H9 (cell line): Measurements from ENCODE around the gene SLC16A4. TPM values are rescaled to one million over a fixed set of nuclear protein-coding genes. Genes with fewer than 3 reads are reported as not detected.
A peak's percentile ranks its signal among the peaks of the same experiment; 100 is the strongest.

Source experiments
- DNase-seq: peaks from one replicate; pipeline ENCODE4 v3.0.0-alpha.2; 2017
- H2AFZ ChIP-seq: one replicate; pipeline ENCODE4 v1.6.1; 2013; ENCODE audit warnings: mild to moderate bottlenecking, low read length, control low read depth, moderate library complexity
- H2AK5ac ChIP-seq: 2 replicates; pipeline ENCODE4 v1.6.1; 2013; ENCODE audit warnings: low read length, control low read depth, mixed read lengths; ENCODE audit not compliant: insufficient read length
- H2BK120ac ChIP-seq: one replicate; pipeline ENCODE4 v1.6.1; 2013; ENCODE audit warnings: low read depth, mild to moderate bottlenecking, low read length, control low read depth, inconsistent platforms; ENCODE audit not compliant: poor library complexity, severe bottlenecking
- H2BK12ac ChIP-seq: 2 replicates; pipeline ENCODE4 v1.6.1; 2013; ENCODE audit warnings: low read length, control low read depth, mixed read lengths, low read depth; ENCODE audit not compliant: insufficient read length
- H2BK15ac ChIP-seq: 2 replicates; pipeline ENCODE4 v1.6.1; 2013; ENCODE audit warnings: low read depth, low read length, control low read depth
- H2BK20ac ChIP-seq: one replicate; pipeline ENCODE4 v1.6.1; 2013; ENCODE audit warnings: low read depth, mild to moderate bottlenecking, low read length, control low read depth, inconsistent platforms; ENCODE audit not compliant: poor library complexity, severe bottlenecking
- H2BK5ac ChIP-seq: 2 replicates; pipeline ENCODE4 v1.6.1; 2013; ENCODE audit warnings: low read length, control low read depth, mixed read lengths; ENCODE audit not compliant: insufficient read length
- H3K14ac ChIP-seq: 2 replicates; pipeline ENCODE4 v1.6.1; 2013; ENCODE audit warnings: low read length, control low read depth; ENCODE audit not compliant: insufficient read depth
- H3K18ac ChIP-seq: 2 replicates; pipeline ENCODE4 v1.6.1; 2013; ENCODE audit warnings: low read depth, mild to moderate bottlenecking, mixed read lengths, low read length, control low read depth; ENCODE audit not compliant: insufficient read length
- H3K23ac ChIP-seq: 2 replicates; pipeline ENCODE4 v1.6.1; 2013; ENCODE audit warnings: low read length, control low read depth, mixed read lengths, low read depth; ENCODE audit not compliant: insufficient read length
- H3K23me2 ChIP-seq: 2 replicates; pipeline ENCODE4 v1.6.1; 2013; ENCODE audit warnings: low read depth, mild to moderate bottlenecking, mixed read lengths, low read length, control low read depth; ENCODE audit not compliant: insufficient read length, poor library complexity, severe bottlenecking
- H3K27ac ChIP-seq: 2 replicates; pipeline ENCODE4 v1.5.1; 2013; ENCODE audit warnings: low read length, control low read depth, mixed read lengths, low read depth; ENCODE audit not compliant: insufficient read length
- H3K27me3 ChIP-seq: 2 replicates; pipeline ENCODE4 v1.6.1; 2013; ENCODE audit warnings: low read length, control low read depth, inconsistent platforms; ENCODE audit not compliant: insufficient read depth
- H3K4ac ChIP-seq: 2 replicates; pipeline ENCODE4 v1.6.1; 2013; ENCODE audit warnings: low read depth, mild to moderate bottlenecking, control low read depth, inconsistent platforms, low read length, moderate library complexity
- H3K4me1 ChIP-seq: 2 replicates; pipeline ENCODE4 v1.6.1; 2013; ENCODE audit warnings: low read length, control low read depth, inconsistent platforms; ENCODE audit not compliant: insufficient read depth
- H3K4me2 ChIP-seq: 2 replicates; pipeline ENCODE4 v1.6.1; 2013; ENCODE audit warnings: low read length, control low read depth, mixed read lengths; ENCODE audit not compliant: insufficient read length, insufficient read depth
- H3K56ac ChIP-seq: 2 replicates; pipeline ENCODE4 v1.6.1; 2013; ENCODE audit warnings: low read depth, mild to moderate bottlenecking, mixed read lengths, low read length, control low read depth; ENCODE audit not compliant: insufficient read length
- H3K79me1 ChIP-seq: 2 replicates; pipeline ENCODE4 v1.6.1; 2013; ENCODE audit warnings: low read depth, mild to moderate bottlenecking, moderate library complexity, low read length, control low read depth, inconsistent platforms; ENCODE audit not compliant: insufficient read depth, poor library complexity, severe bottlenecking
- H3K79me2 ChIP-seq: 2 replicates; pipeline ENCODE4 v1.6.1; 2013; ENCODE audit warnings: low read length, control low read depth, inconsistent platforms; ENCODE audit not compliant: insufficient read depth
- H3K9ac ChIP-seq: 2 replicates; pipeline ENCODE4 v1.6.1; 2013; ENCODE audit warnings: low read length, control low read depth, mixed read lengths; ENCODE audit not compliant: insufficient read length; ENCODE audit errors: extremely low read depth
- H3K9me3 ChIP-seq: one replicate; pipeline ENCODE4 v1.6.1; 2013; ENCODE audit warnings: low read depth, low read length, inconsistent platforms; ENCODE audit not compliant: control insufficient read depth
- H3T11ph ChIP-seq: one replicate; pipeline ENCODE4 v1.6.1; 2013; ENCODE audit warnings: mild to moderate bottlenecking, low read length, control low read depth, inconsistent platforms
- H4K20me1 ChIP-seq: one replicate; pipeline ENCODE4 v1.6.1; 2013; ENCODE audit not compliant: control insufficient read depth, insufficient read length, insufficient read depth
- H4K5ac ChIP-seq: 2 replicates; pipeline ENCODE4 v1.6.1; 2013; ENCODE audit warnings: low read depth, mild to moderate bottlenecking, mixed read lengths, low read length, control low read depth; ENCODE audit not compliant: insufficient read length
- H4K8ac ChIP-seq: replicated peaks from 2 replicates; pipeline ENCODE4 v1.6.1; 2013; ENCODE audit warnings: low read length, control low read depth, mixed read lengths, low read depth; ENCODE audit not compliant: insufficient read length
- H4K91ac ChIP-seq: 2 replicates; pipeline ENCODE4 v1.6.1; 2013; ENCODE audit warnings: low read depth, mild to moderate bottlenecking, moderate library complexity, mixed read lengths, low read length, control low read depth; ENCODE audit not compliant: insufficient read length
- H3K27ac Mint-ChIP-seq, 3 experiments: 2 replicates in 2 of 3; 3 replicates in 1 of 3; pipeline ENCODE4 v1.8.0; 2020 to 2021; ENCODE audit warnings: mixed read lengths in 3 of 3, mild to moderate bottlenecking in 1 of 3, moderate library complexity in 1 of 3
- H3K27me3 Mint-ChIP-seq: 2 replicates; pipeline ENCODE4 v1.8.0; 2021; ENCODE audit warnings: low read depth, mild to moderate bottlenecking, moderate library complexity, mixed read lengths
- H3K36me3 Mint-ChIP-seq, 3 experiments: 2 replicates in 2 of 3; 3 replicates in 1 of 3; pipeline ENCODE4 v1.8.0; 2020 to 2021; ENCODE audit warnings: low read depth in 3 of 3, mixed read lengths in 3 of 3; ENCODE audit not compliant: insufficient read depth in 1 of 3
- H3K4me1 Mint-ChIP-seq, 2 experiments: 2 replicates each; pipeline ENCODE4 v1.8.0; 2020; ENCODE audit warnings: mixed read lengths in 2 of 2
- H3K4me3 Mint-ChIP-seq, 2 experiments: 2 replicates in 1 of 2; 3 replicates in 1 of 2; pipeline ENCODE4 v1.8.0; 2020 to 2021; ENCODE audit warnings: mild to moderate bottlenecking in 2 of 2, mixed read lengths in 2 of 2, moderate library complexity in 1 of 2
- H3K9me3 Mint-ChIP-seq, 2 experiments: 2 replicates in 1 of 2; 3 replicates in 1 of 2; pipeline ENCODE4 v1.8.0; 2020; ENCODE audit warnings: mild to moderate bottlenecking in 2 of 2, mixed read lengths in 2 of 2, moderate library complexity in 1 of 2
- WGBS: extraction: QIAGEN DNeasy Blood & Tissue Kit; methylation state at CpG from one replicate; pipeline ENCODE4 v1.1.7; 2013; ENCODE audit warnings: missing lambda C conversion rate, low lambda C conversion rate, mixed read lengths; ENCODE audit not compliant: insufficient read length; ENCODE audit errors: extremely low coverage; 5-methylcytosine and 5-hydroxymethylcytosine counted together
- total RNA-seq: library from RNA; stranded (reverse); gene quantifications from 2 replicates; pipeline ENCODE4 v1.2.1, GENCODE V29; 2021
- TF ChIP-seq, protein P1 (sequence below): fragments of 200-600 bp; sonication (generic); conservative IDR thresholded peaks from 3 replicates; pipeline ENCODE4 v1.8.0; 2021; ENCODE audit warnings: antibody characterized with exemption, mild to moderate bottlenecking

Gene SLC16A4
- total RNA-seq, 1 experiment from 2014 or later, result 0.17 TPM

DNA sequence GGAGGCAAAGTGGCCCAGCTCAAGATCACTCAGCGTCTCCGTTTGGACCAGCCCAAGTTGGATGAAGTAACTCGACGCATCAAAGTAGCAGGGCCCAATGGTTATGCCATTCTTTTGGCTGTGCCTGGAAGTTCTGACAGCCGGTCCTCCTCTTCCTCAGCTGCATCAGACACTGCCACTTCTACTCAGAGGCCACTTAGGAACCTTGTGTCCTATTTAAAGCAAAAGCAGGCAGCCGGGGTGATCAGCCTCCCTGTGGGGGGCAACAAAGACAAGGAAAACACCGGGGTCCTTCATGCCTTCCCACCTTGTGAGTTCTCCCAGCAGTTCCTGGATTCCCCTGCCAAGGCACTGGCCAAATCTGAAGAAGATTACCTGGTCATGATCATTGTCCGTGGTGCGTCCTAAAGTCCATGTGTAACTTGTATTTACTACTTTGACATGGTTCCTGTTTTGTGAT, 48.9 kb downstream of the SLC16A4 start:
- Histone ChIP-seq H3K27me3 (no peaks in the 10 kb centered on the region), H2AK5ac (no peak overlapping the region), H4K8ac (no peak overlapping the region), H3K18ac (no peak overlapping the region), H3T11ph (no peak overlapping the region), H3K9me3 (no peaks in the 10 kb centered on the region), H2BK20ac (no peak overlapping the region), H3K4me1 (peaks cover 3% of the 10 kb centered on the region; the same call in 1 of the 2 replicates), H4K20me1 (no peaks in the 10 kb centered on the region), H2BK12ac (no peak overlapping the region), H2AFZ (no peak overlapping the region), H4K91ac (no peak overlapping the region), H3K79me2 (peaks cover 43% of the 10 kb centered on the region), H3K27ac (no peak overlapping the region), H3K79me1 (no peaks in the 10 kb centered on the region), H2BK15ac (no peak overlapping the region), H3K23ac (no peak overlapping the region), H3K9ac (peak overlapping the region; percentile 22), H3K23me2 (peaks cover 13% of the 10 kb centered on the region), H3K4ac (no peak overlapping the region), H2BK5ac (no peak overlapping the region), H3K56ac (no peak overlapping the region), H3K4me2 (peak overlapping the region; percentile 93), H3K14ac (no peak overlapping the region), H2BK120ac (no peak overlapping the region), H4K5ac (no peak overlapping the region)
- no peak for DNase-seq
- no peak overlapping the region for H3K4me3 Mint-ChIP-seq
- H3K4me1 Mint-ChIP-seq, result peaks cover 66 to 71% of the 10 kb centered on the region in 2 experiments
- H3K27me3 Mint-ChIP-seq, result no peaks in the 10 kb centered on the region
- WGBS, result no CpG with 5 or more reads among the region's 9 CpGs
- H3K9me3 Mint-ChIP-seq, result no peaks in the 10 kb centered on the region
- TF ChIP-seq, protein P1, sequence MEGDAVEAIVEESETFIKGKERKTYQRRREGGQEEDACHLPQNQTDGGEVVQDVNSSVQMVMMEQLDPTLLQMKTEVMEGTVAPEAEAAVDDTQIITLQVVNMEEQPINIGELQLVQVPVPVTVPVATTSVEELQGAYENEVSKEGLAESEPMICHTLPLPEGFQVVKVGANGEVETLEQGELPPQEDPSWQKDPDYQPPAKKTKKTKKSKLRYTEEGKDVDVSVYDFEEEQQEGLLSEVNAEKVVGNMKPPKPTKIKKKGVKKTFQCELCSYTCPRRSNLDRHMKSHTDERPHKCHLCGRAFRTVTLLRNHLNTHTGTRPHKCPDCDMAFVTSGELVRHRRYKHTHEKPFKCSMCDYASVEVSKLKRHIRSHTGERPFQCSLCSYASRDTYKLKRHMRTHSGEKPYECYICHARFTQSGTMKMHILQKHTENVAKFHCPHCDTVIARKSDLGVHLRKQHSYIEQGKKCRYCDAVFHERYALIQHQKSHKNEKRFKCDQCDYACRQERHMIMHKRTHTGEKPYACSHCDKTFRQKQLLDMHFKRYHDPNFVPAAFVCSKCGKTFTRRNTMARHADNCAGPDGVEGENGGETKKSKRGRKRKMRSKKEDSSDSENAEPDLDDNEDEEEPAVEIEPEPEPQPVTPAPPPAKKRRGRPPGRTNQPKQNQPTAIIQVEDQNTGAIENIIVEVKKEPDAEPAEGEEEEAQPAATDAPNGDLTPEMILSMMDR, result no peak
- H3K27ac Mint-ChIP-seq, result no peak overlapping the region; a peak in 1 of 7 replicates
- H3K36me3 Mint-ChIP-seq, result peaks cover 37 to 59% (median 58%) of the 10 kb centered on the region in 3 experiments
